ENCODE measurements around the gene XRCC3.
A peak's percentile ranks its signal among the peaks of the same experiment; 100 is the strongest.

Gene XRCC3

DNA sequence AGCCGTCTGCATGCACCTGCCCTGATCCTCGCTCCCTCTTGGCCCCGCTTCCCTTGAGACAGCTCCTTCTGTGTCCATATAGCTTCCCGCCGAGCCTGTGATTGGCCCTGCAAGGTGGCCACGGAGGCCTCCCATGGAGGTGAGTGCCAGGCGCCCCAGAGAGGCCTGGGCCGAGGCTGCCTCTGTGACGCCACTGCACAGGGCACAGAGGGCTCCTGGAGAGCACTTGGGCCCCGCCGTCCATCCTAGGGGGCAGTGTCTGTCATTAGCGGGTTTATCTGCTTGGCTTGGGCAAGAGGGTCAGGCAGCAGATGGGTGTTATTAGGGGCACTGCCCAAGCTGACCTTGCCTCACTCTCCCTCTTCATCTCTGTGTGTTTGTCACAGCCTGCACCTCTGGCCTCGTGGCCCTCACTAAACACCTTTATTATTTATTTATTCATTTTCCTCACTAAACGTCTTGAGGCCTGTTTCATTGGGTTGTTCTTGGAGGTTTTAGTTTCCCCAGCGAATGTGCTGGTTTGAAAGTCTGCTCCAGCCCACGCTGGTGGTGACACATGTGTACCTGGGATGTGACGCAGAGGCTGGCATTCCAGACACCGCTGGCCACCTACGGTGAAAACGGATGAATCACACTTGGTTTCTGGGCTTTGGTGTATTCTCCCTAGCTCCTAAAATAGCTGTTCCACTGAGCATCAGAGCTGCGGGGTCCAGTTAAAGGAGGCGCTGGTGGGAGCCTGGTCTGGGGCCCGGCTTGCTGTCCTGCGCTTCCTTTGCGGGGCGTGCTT is 6.3 kb upstream of the XRCC3 start:
- Histone ChIP-seq H3K27ac (no peak overlapping the region), H3K4me3 (ENCODE audit: low read depth in 1 of 2, low read length in 1 of 2) (no peak overlapping the region), H3K27me3 (peaks cover under 1% of the 10 kb centered on the region), H3K9me3 (no peaks in the 10 kb centered on the region), H3K36me3 (peaks cover 6% of the 10 kb centered on the region), H3K4me1 (ENCODE audit: control insufficient read depth in 1 of 2, insufficient read depth in 1 of 2, low read depth in 1 of 2, low read length in 1 of 2) (peaks cover 4 to 5% of the 10 kb centered on the region in 2 experiments)
- TF ChIP-seq, protein P1, sequence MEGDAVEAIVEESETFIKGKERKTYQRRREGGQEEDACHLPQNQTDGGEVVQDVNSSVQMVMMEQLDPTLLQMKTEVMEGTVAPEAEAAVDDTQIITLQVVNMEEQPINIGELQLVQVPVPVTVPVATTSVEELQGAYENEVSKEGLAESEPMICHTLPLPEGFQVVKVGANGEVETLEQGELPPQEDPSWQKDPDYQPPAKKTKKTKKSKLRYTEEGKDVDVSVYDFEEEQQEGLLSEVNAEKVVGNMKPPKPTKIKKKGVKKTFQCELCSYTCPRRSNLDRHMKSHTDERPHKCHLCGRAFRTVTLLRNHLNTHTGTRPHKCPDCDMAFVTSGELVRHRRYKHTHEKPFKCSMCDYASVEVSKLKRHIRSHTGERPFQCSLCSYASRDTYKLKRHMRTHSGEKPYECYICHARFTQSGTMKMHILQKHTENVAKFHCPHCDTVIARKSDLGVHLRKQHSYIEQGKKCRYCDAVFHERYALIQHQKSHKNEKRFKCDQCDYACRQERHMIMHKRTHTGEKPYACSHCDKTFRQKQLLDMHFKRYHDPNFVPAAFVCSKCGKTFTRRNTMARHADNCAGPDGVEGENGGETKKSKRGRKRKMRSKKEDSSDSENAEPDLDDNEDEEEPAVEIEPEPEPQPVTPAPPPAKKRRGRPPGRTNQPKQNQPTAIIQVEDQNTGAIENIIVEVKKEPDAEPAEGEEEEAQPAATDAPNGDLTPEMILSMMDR (IDR thresholded peaks at IDR 0.05) = no peak

DNA sequence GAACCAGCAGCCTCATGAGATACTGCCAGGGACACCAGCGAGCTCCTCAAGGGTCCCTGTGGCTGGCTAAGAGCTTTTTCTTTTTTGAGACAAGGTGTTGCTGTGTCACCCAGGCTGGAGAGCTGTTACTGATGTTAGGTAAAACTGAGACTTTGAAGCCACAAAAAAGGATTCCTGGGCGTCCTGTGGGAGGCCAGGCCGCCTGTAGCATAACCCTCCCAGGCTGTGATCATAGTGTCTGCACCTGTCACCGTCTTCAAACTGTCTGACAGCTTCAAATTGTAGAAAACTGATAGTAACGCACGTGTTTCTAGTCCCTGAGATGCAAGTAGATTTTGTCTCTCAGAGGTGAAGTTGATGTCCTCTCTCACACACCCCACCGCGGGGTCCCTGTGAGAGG is 4.5 kb upstream of the XRCC3 start:
- H3K4me3 ChIP-seq (ENCODE audit: low read depth in 1 of 2, low read length in 1 of 2) = no peak overlapping the region
- no peak overlapping the region for H3K27ac ChIP-seq
- TF ChIP-seq, protein P1 (IDR thresholded peaks at IDR 0.05) = no peak
- no peaks in the 10 kb centered on the region for H3K9me3 ChIP-seq
- peaks cover 4% of the 10 kb centered on the region for H3K27me3 ChIP-seq
- no peaks in the 10 kb centered on the region for H3K36me3 ChIP-seq
- peaks cover 10 to 15% of the 10 kb centered on the region in 2 experiments for H3K4me1 ChIP-seq (ENCODE audit: control insufficient read depth in 1 of 2, insufficient read depth in 1 of 2, low read depth in 1 of 2, low read length in 1 of 2)

DNA sequence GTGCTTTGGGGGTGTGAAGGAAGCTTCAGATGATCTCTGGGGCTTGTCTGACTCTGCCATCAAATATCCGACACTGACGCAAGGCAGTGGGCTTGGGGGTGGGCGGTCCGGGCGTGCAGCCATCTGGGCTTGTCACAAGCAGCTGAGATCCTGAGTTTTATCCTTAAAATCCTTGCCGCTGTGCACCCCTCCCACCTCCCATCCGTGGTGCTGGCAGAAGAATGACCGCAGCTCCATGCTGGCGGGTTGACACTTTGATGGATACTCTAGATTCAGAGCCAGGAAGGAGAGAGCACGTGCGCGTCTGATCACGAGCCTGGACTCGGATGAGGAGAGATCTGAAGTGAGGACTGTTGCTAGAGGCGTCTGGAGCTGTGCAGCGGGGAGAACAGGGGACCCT is 3.3 kb upstream of the XRCC3 start:
- H3K4me1 ChIP-seq (ENCODE audit: control insufficient read depth in 1 of 2, insufficient read depth in 1 of 2, low read depth in 1 of 2, low read length in 1 of 2) = peaks cover 13 to 18% of the 10 kb centered on the region in 2 experiments
- no peak overlapping the region for H3K27ac ChIP-seq
- no peaks in the 10 kb centered on the region for H3K9me3 ChIP-seq
- H3K27me3 ChIP-seq = peaks cover 4% of the 10 kb centered on the region
- no peak overlapping the region for H3K4me3 ChIP-seq (ENCODE audit: low read depth in 1 of 2, low read length in 1 of 2)
- no peaks in the 10 kb centered on the region for H3K36me3 ChIP-seq
- TF ChIP-seq, protein P1 (IDR thresholded peaks at IDR 0.05) = no peak

DNA sequence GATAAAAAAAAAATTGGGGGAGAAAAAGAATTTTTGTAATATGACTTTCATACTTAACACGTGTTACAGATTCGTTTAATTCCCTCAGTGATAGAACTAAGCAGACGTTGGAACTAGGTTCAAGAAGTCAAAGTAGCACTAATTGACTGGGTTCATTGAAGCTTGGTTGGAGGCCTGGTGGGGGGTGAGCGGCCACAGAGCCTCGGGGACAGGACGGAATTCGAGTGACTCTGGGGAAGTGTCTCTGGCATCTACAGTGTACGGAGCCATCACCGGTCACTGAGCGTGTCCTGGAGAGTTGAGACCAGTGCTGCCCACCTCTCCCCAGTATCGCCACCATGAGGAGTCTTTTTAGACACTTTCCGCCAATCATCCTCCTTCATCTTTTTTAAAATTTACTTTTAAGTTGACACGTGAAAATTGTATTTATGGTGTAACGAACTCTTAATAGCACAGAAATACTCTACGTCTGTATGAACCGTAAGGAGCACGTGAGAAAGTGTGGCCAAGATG is 1.7 kb upstream of the XRCC3 start:
- Histone ChIP-seq H3K4me3 (ENCODE audit: low read depth in 1 of 2, low read length in 1 of 2) (no peak overlapping the region), H3K9me3 (no peaks in the 10 kb centered on the region), H3K27me3 (peaks cover 4% of the 10 kb centered on the region), H3K27ac (no peak overlapping the region), H3K4me1 (ENCODE audit: control insufficient read depth in 1 of 2, insufficient read depth in 1 of 2, low read depth in 1 of 2, low read length in 1 of 2) (peaks cover 13 to 18% of the 10 kb centered on the region in 2 experiments), H3K36me3 (no peaks in the 10 kb centered on the region)
- TF ChIP-seq, protein P1 (IDR thresholded peaks at IDR 0.05) = no peak

DNA sequence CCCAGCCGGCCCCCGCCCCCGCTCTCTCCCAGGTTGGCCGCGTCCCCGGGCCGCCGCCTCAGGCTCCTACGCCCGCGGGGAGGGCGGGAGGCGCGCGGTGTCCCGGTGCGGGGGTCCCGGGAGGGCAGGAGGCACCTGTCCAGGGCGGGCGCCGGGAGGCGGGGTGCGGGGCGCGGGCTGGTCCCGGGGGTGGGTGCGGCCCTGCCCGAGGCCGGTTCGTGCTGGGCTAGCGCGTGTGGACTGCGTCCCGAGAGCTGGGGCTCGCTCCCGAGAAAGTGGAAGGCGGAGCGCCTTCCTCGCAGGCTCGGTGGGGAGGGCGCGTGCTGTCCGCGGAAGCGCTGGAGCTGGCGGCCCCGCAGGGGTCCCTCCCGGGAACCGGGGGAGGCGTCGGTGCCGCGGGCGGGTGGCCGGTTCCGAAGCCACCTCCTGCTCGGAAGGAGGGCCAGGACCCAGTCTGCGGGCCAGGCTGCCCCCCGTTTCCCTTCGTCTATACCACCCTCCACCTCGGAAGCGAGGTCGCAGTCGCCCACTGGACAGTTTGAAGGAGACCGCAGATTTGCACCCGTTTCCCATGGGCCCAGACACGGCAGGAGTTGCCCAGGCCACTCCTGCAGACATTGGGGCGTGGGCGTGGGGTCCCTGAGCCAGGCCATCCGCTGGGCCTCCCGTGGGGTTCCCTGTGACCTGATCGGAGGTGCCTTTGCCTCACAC is 995 bp upstream of the XRCC3 start:
- Histone ChIP-seq H3K36me3 (no peaks in the 10 kb centered on the region), H3K4me3 (ENCODE audit: low read depth in 1 of 2, low read length in 1 of 2) (peak overlapping the region; percentile 66 to 73), H3K4me1 (ENCODE audit: control insufficient read depth in 1 of 2, insufficient read depth in 1 of 2, low read depth in 1 of 2, low read length in 1 of 2) (peaks cover 13 to 18% of the 10 kb centered on the region in 2 experiments), H3K27me3 (peaks cover 4% of the 10 kb centered on the region), H3K27ac (peak overlapping the region; percentile 76), H3K9me3 (no peaks in the 10 kb centered on the region)
- TF ChIP-seq, protein P1 (IDR thresholded peaks at IDR 0.05) = no peak

All from neutrophil (primary cell).